Esophagus (tissue), 2 donors: ENCODE results near the gene NEURL3. TPM values are rescaled to one million over a fixed set of nuclear protein-coding genes. Genes with fewer than 3 reads are reported as not detected.
"Not testable (repeated sequence)": the region's sequence is repeated elsewhere in the genome, so short reads cannot be mapped to it uniquely, and the experiment has no call there.

ENCODE experiments used
- H3K27ac ChIP-seq, 2 donors: one replicate each; pipeline ENCODE4 v1.5.1; 2013; ENCODE audit warnings: low read depth in 2 of 2, mild to moderate bottlenecking in 2 of 2, inconsistent platforms in 1 of 2, low read length in 1 of 2, moderate library complexity in 1 of 2
- H3K27me3 ChIP-seq, 2 donors: one replicate each; pipeline ENCODE4 v1.6.1; 2013; ENCODE audit warnings: low read length in 2 of 2, control low read depth in 1 of 2, mild to moderate bottlenecking in 1 of 2; ENCODE audit not compliant: insufficient read depth in 2 of 2, control insufficient read depth in 1 of 2
- H3K36me3 ChIP-seq, 2 donors: one replicate each; pipeline ENCODE4 v1.6.1; 2013; ENCODE audit warnings: low read length in 1 of 2; ENCODE audit not compliant: control insufficient read depth in 2 of 2, insufficient read depth in 2 of 2
- H3K4me1 ChIP-seq, 2 donors: one replicate each; pipeline ENCODE4 v1.6.1; 2013; ENCODE audit warnings: low read length in 1 of 2; ENCODE audit not compliant: control insufficient read depth in 2 of 2, insufficient read depth in 2 of 2
- H3K4me3 ChIP-seq, 2 donors: one replicate each; pipeline ENCODE4 v1.5.1; 2013; ENCODE audit warnings: low read length in 2 of 2, mild to moderate bottlenecking in 2 of 2, low read depth in 1 of 2, moderate library complexity in 1 of 2
- H3K9me3 ChIP-seq, 2 donors: one replicate each; pipeline ENCODE4 v1.6.1; 2013; ENCODE audit warnings: mild to moderate bottlenecking in 2 of 2, low read depth in 1 of 2, low read length in 1 of 2, moderate library complexity in 1 of 2; ENCODE audit not compliant: control insufficient read depth in 2 of 2, insufficient read depth in 1 of 2
- WGBS, 2 donors: extraction: QIAGEN DNeasy Blood & Tissue Kit; methylation state at CpG; one replicate each; pipeline ENCODE4 v1.1.7; 2013; 5-methylcytosine and 5-hydroxymethylcytosine counted together
- polyA plus RNA-seq, 2 donors: library from polyadenylated mRNA; stranded (reverse); fragments of 200-250 nt; gene quantifications; one replicate each; pipeline ENCODE4 v1.2.3, GENCODE V29; 2013
- donor health status: healthy with polysubstance abuse.
- donor health status: Bipolar disorder and iron deficiency.

Gene NEURL3, protein sequence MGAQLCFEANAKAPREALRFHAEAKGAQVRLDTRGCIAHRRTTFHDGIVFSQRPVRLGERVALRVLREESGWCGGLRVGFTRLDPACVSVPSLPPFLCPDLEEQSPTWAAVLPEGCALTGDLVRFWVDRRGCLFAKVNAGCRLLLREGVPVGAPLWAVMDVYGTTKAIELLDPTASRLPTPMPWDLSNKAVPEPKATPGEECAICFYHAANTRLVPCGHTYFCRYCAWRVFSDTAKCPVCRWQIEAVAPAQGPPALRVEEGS
- polyA plus RNA-seq, result under 1 TPM in 1 of 2 donors, not detected in 1; 0.06 TPM

DNA sequence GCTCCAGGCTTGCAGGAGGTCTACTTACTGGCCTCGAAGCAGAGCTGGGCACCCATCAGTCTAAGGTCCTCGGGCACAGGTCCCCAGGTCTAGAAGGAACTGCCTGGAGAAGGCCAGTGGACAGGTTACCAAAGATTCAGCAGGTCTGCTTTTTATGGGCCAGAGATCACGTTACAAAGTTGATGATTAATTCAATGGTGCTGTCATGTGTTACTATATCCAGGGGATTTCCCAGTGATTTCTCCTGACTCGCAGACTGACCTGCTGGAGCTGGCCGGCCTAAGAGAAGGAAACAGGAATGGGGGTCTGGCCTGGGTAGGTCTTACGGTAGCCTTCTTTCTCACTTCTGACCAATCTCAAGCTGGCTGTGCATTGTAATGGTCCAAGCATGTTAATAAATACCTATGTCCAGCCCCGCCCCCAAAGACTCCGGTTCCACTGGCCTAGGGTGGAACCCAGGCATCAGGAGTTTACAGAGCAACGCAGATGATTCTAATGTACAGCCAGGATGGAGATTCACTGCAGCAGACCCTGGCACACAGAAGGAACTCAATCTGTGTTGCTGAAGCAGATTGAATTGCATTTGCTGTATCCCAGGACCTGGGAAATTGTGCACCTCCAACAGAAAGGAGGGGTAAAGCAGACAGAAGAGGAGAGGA is at the start of gene NEURL3:
TSS of gene NEURL3 (minus strand) at position 127 of the 659 bp plus-strand sequence. CDS start at position 56, 71 bp downstream.
- Histone ChIP-seq H3K36me3 (no peaks in the 10 kb centered on the region), H3K4me1 (peaks cover 4 to 13% of the 10 kb centered on the region in 2 donors), H3K9me3 (no peaks in the 10 kb centered on the region), H3K4me3 (no peak within 1 kb of the TSS), H3K27ac (no peak within 1 kb of the TSS), H3K27me3 (no peaks in the 10 kb centered on the region)
- WGBS, 2 donors, result 51% methylated on average over 9 of the region's 9 CpGs

DNA sequence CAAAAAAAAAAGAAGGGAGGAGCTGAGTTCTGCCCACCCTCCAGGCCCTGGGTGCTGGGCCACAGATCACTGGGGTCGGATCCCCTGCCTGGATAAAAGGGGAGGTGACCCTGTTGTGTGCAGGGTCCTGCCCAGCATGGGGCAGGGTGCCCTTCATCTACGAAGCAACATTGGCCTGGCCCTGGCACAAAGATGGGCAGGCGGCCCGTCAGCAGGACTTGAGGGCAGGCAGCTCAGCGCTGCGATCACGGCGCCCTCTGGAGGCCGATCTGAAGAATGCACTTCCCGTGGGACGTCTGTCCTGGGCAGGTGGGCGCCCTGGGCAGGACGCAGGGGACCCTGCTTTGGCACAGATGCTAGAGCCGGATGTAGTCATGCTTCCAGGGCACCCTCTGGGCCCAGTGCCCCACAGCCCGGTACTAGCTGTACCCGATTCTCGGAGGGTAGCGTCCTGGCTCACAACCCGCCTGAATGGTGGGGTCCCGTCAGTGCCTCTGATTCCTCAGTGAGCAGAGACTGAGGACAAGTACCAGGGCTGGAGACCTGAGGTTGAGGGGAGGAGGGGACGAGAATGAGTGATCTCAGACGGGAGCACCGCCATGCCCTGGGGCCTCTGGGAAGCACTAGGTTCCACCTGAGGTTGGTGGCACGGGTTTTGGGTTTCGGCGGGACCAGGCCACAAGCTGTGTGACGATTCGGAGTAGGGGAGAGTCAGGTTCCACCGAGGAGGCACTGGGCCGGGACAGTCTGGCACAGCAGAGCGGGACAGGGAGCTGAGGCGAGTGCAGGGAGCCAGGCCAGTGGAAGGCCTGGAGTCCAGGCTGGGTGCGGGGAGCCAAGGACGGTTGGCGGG is 49.4 kb upstream of the NEURL3 start:
- H3K27ac ChIP-seq, result no peak overlapping the region
- H3K4me3 ChIP-seq, result no peak overlapping the region
- H3K9me3 ChIP-seq, result peaks cover 0 to 3% of the 10 kb centered on the region in 2 donors
- WGBS, 2 donors, result 27 to 31% methylated on average over 35 of the region's 35 CpGs
- H3K36me3 ChIP-seq, result peaks cover 0 to 14% of the 10 kb centered on the region in 2 donors
- peaks cover 4 to 5% of the 10 kb centered on the region in 2 donors for H3K4me1 ChIP-seq
- no peaks in the 10 kb centered on the region for H3K27me3 ChIP-seq

DNA sequence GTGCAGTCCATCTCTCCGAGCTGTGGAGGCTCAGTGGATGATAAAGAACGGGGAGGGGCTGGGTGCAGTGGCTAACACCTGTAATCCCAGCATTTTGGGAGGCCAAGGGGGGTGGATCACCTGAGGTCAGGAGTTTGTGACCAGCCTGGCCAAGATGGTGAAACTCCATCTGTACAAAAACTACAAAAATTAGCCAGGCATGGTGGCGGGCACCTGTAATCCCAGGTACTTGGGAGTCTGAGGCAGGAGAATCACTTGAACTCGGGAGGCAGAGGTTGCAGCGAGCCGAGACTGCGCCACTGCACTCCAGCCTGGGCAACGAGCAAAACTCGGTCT is 48.8 kb upstream of the NEURL3 start:
- H3K4me3 ChIP-seq, H3K4me1 ChIP-seq, H3K27me3 ChIP-seq, H3K9me3 ChIP-seq, H3K27ac ChIP-seq: not testable (repeated sequence)
- peaks cover 0 to 16% of the 10 kb centered on the region in 2 donors for H3K36me3 ChIP-seq
- 39 to 46% methylated on average over 9 of the region's 9 CpGs for WGBS, 2 donors

DNA sequence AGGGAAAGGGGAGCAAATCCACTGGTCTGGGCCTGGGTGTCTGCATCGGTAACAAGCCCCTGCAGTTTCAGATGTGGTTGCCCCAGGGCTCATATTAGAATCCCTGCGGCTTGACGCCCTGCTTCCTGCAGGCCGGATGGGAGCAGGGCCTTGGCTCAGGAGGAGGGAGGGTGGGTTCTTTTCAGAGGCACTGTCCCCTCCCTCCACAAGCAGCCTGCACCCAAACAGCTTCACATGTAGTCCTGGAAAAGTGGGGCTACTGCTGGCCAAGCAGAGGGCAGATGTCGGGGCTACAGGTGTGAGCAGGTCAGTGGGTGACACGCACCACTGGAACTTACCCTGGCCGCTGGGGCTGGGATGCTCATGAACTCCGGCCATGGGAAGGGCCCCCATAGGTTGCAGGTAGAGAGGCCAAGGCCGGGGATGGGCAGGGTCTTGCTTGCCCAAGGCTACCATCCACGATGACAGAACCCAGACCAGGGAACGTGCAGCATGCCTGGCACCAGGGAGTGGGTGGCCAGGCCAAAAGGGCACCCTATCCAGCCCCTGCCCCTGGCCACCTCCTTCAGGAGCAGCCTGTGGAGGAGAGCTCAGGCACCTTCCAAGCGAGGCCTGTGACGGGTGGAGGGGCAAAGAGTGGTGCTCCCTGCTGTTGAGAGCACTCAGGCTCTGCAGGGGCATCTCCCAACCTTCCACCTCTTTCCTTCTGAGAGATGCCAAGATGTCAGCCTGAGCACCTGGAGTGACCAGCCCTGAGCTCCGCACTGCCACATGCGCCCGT is 48.2 kb upstream of the NEURL3 start:
- H3K9me3 ChIP-seq, result peaks cover 0 to 3% of the 10 kb centered on the region in 2 donors
- H3K4me1 ChIP-seq, result peaks cover 4 to 6% of the 10 kb centered on the region in 2 donors
- H3K36me3 ChIP-seq, result peaks cover 0 to 21% of the 10 kb centered on the region in 2 donors
- H3K27me3 ChIP-seq, result no peaks in the 10 kb centered on the region
- WGBS, 2 donors, result 84 to 89% methylated on average over 16 of the region's 16 CpGs
- no peak overlapping the region for H3K4me3 ChIP-seq
- no peak overlapping the region for H3K27ac ChIP-seq

DNA sequence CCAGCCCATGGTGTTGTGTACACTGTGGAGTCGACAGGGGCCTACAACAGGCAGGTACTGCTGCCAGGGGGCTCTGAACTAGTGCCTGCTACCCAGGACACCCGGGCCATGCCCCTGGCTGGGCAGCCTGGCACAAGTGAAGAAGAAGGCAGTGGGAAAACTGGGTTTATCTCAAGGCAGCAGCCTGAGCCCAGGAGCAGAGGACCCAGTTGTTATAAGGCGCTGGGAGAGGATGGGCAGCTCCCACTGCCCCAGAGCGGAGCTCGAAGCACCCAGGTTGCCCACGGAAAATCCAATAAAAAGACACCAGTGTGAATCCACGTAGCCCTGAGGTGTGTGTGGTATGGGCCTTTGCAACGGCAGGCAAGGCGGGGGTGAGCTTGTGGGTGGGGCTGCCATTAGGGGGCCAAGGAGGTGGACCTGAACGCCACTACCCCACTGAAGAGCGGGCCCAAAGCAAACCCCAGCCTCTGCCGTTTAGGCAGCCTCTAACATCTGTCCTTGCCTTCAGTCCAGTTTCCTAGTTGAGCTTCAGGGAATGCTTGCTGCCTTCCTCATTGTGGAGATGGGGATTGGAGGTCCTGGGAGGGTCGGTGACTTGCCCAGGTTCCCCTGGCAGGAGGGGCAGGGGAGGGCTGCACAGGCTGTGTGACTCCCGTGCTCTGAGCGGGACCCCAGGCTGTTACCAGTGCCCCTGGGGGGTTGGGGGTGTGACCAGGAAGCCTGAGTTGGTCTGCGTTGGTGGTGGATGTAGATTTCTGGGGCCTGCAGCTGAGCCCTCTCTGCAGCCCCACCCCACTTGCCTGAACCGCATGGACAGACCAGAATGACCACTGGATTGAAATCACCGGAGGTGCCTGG is 47.4 kb upstream of the NEURL3 start:
- H3K4me1 ChIP-seq, result peaks cover 4 to 9% of the 10 kb centered on the region in 2 donors
- no peaks in the 10 kb centered on the region for H3K27me3 ChIP-seq
- H3K9me3 ChIP-seq, result peaks cover 0 to 3% of the 10 kb centered on the region in 2 donors
- 83 to 88% methylated on average over 18 of the region's 18 CpGs for WGBS, 2 donors
- H3K4me3 ChIP-seq, result no peak overlapping the region
- H3K36me3 ChIP-seq, result peaks cover 0 to 21% of the 10 kb centered on the region in 2 donors
- H3K27ac ChIP-seq, result no peak overlapping the region

DNA sequence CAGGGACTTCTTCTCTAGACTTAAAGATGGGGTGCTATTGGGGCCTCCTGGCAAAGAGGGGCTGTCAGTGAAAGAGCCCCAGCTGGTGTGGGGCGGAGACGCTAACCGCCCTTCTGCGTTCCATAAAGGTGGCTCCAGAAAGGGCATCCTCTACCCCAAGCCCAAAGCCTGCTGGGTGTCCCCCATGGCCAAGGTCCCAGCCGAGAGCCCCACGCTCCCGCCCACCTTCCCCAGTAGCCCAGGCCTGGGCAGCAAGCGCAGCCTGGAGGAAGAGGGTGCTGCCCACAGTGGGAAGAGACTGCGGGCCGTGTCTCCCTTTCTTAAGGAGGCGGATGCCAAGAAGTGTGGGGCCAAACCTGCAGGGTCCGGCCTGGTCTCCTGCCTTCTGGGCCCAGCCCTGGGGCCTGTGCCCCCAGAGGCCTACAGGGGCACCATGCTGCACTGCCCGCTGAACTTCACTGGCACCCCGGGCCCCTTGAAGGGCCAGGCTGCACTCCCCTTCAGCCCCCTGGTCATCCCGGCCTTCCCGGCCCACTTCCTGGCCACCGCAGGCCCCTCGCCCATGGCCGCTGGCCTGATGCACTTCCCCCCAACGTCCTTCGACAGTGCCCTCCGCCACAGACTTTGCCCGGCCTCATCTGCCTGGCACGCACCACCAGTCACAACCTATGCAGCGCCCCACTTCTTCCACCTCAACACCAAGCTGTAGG is 46.6 kb upstream of the NEURL3 start:
- 94 to 95% methylated on average over 25 of the region's 25 CpGs for WGBS, 2 donors
- no peak overlapping the region for H3K27ac ChIP-seq
- H3K4me3 ChIP-seq, result no peak overlapping the region
- no peaks in the 10 kb centered on the region for H3K27me3 ChIP-seq
- H3K4me1 ChIP-seq, result peaks cover 4 to 9% of the 10 kb centered on the region in 2 donors
- peaks cover 0 to 21% of the 10 kb centered on the region in 2 donors for H3K36me3 ChIP-seq
- no peaks in the 10 kb centered on the region for H3K9me3 ChIP-seq

DNA sequence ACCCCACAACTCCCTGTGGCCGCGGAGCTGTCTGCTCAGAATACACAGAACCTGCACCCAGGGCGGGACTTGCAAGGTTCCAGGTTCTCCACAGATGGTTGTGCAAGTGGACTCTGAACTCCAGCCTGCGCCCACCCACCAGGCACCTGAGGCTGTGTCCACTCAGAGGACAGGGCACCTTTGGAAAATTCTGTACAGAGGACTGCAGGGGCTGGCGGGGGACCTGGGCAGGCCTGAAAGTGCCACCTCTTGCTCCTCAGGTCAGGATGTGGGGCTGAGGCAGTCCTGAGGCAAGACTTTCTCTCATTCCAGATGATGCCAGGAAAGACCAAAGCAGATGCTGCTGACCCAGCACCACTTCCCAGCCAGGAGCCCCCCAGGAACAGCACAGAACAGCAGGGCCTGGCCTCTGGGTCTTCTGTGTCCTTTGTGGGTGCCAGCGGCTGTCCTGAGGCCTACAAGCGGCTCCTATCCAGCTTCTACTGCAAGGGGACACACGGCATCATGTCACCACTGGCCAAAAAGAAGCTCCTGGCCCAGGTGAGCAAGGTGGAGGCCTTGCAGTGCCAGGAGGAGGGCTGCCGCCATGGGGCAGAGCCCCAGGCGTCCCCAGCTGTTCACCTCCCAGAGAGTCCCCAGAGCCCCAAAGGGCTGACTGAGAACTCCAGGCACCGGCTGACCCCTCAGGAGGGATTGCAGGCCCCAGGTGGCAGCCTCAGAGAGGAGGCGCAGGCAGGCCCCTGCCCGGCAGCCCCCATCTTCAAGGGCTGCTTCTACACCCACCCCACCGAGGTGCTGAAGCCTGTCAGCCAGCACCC is 45.8 kb upstream of the NEURL3 start:
- H3K4me3 ChIP-seq, result no peak overlapping the region
- no peaks in the 10 kb centered on the region for H3K27me3 ChIP-seq
- H3K4me1 ChIP-seq, result peaks cover 4 to 9% of the 10 kb centered on the region in 2 donors
- peaks cover 0 to 21% of the 10 kb centered on the region in 2 donors for H3K36me3 ChIP-seq
- WGBS, 2 donors, result 92 to 93% methylated on average over 14 of the region's 14 CpGs
- peaks cover 0 to 3% of the 10 kb centered on the region in 2 donors for H3K9me3 ChIP-seq
- H3K27ac ChIP-seq, result no peak overlapping the region
